HEK293T (cell line): Measurements from ENCODE around the gene INA.

Experiments
- BHLHE40 ChIP-seq: fragments of 450-650 bp; IDR thresholded peaks from 2 replicates; pipeline ENCODE4 v1.6.1; 2016; ENCODE audit warnings: mild to moderate bottlenecking, moderate library complexity, borderline replicate concordance
- CTBP1 ChIP-seq: fragments of 450-650 bp; IDR thresholded peaks from 2 replicates; pipeline ENCODE4 v1.6.1; 2016; ENCODE audit warnings: borderline replicate concordance
- ELF4 ChIP-seq: fragments of 450-650 bp; IDR thresholded peaks from 2 replicates; pipeline ENCODE4 v1.6.1; 2017; ENCODE audit warnings: antibody characterized with exemption
- FOXA1 ChIP-seq: fragments of 450-650 bp; IDR thresholded peaks from 2 replicates; pipeline ENCODE4 v1.6.1; 2016; ENCODE audit warnings: mild to moderate bottlenecking
- HDGF ChIP-seq: fragments of 450-650 bp; IDR thresholded peaks from 2 replicates; pipeline ENCODE4 v1.6.1; 2017; ENCODE audit warnings: antibody characterized with exemption, borderline replicate concordance
- SP1 ChIP-seq: fragments of 450-650 bp; IDR thresholded peaks from 2 replicates; pipeline ENCODE4 v1.6.1; 2017
- SUZ12 ChIP-seq: fragments of 450-650 bp; IDR thresholded peaks from 2 replicates; pipeline ENCODE4 v1.6.1; 2016; ENCODE audit warnings: mild to moderate bottlenecking

DNA sequence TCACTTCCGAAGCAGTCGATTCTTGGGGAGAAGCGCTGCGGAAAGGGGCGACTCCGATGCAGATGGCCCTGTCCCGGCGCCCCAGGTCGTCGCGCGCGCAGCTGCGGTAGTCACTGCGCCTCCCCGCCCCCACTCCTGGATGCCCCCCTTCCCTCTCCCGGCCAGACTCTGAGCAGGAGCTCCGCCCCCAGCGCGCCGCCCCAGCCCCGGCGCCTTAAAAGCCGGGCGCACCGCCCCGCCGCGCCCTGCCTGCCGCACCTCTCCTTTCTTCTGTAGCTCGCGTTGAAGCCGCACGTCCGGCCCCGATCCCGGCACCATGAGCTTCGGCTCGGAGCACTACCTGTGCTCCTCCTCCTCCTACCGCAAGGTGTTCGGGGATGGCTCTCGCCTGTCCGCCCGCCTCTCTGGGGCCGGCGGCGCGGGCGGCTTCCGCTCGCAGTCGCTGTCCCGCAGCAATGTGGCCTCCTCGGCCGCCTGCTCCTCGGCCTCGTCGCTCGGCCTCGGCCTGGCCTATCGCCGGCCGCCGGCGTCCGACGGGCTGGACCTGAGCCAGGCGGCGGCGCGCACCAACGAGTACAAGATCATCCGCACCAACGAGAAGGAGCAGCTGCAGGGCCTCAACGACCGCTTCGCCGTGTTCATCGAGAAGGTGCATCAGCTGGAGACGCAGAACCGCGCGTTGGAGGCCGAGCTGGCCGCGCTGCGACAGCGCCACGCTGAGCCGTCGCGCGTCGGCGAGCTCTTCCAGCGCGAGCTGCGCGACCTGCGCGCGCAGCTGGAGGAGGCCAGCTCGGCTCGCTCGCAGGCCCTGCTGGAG lies at the start of gene INA:
- TF ChIP-seq ELF4, result no peak
- no peak for TF ChIP-seq SUZ12
- TF ChIP-seq CTBP1, result no peak
- TF ChIP-seq HDGF, result no peak
- TF ChIP-seq BHLHE40, result no peak
- no peak for TF ChIP-seq SP1
- TF ChIP-seq FOXA1, result no peak
